IMR-90 (cell line): ENCODE measurements around the gene NTPCR. TPM values are rescaled to one million over a fixed set of nuclear protein-coding genes. Genes with fewer than 3 reads are reported as not detected.

Source experiments
- ATAC-seq: fragments of 200-7000 bp; cut with Tn5 transposase; 2 replicates; pipeline ENCODE4 v1.9.1; 2020; ENCODE audit warnings: low read depth, mild to moderate bottlenecking, moderate library complexity
- BruUV-seq: library from RNA; stranded (reverse); fragments of 400-500 nt; replicated peaks from 2 replicates; lab custom pipeline; 2021; lab: Mats Ljungman, UMichigan
- CTCF ChIA-PET: fragments of 300-600 bp; formaldehyde crosslinking; extraction: SDS; loops from one replicate; lab custom pipeline; 2021; ENCODE audit warnings: antibody characterized with exemption; lab: Yijun Ruan, JAX
- POLR2A ChIA-PET: fragments of 300-600 bp; sonication (Branson Sonifier 250); formaldehyde crosslinking; loops from one replicate; lab custom pipeline; 2022; ENCODE audit warnings: antibody characterized with exemption; ENCODE audit not compliant: unreplicated experiment; lab: Charles Lee
- DNase-seq: peaks from one replicate; pipeline ENCODE4 v3.0.0; 2013
- H2AFZ ChIP-seq: replicated peaks from 2 replicates; pipeline ENCODE3; 2013; ENCODE audit warnings: low read length, mild to moderate bottlenecking; ENCODE audit not compliant: poor library complexity
- H2AK5ac ChIP-seq: 2 replicates; pipeline ENCODE4 v1.6.1; 2013; ENCODE audit warnings: low read depth, low read length, inconsistent platforms
- H2AK9ac ChIP-seq: replicated peaks from 2 replicates; pipeline ENCODE3; 2013; ENCODE audit warnings: mild to moderate bottlenecking, low read depth, low read length, moderate library complexity; ENCODE audit not compliant: poor library complexity
- H2BK120ac ChIP-seq: 2 replicates; pipeline ENCODE4 v1.6.1; 2013; ENCODE audit warnings: low read depth, low read length, inconsistent platforms
- H2BK15ac ChIP-seq: 3 replicates; pipeline ENCODE4 v1.6.1; 2013; ENCODE audit warnings: low read depth, low read length, inconsistent platforms
- H2BK20ac ChIP-seq: 2 replicates; pipeline ENCODE4 v1.6.1; 2013; ENCODE audit warnings: low read depth, mild to moderate bottlenecking, inconsistent platforms, low read length, moderate library complexity
- H2BK5ac ChIP-seq: 2 replicates; pipeline ENCODE4 v1.6.1; 2013; ENCODE audit warnings: mild to moderate bottlenecking, low read depth, low read length, inconsistent platforms; ENCODE audit not compliant: poor library complexity, severe bottlenecking
- H3K14ac ChIP-seq: replicated peaks from 2 replicates; pipeline ENCODE4 v1.6.1; 2013; ENCODE audit warnings: low read depth, low read length, inconsistent platforms
- H3K18ac ChIP-seq: 2 replicates; pipeline ENCODE4 v1.6.1; 2013; ENCODE audit warnings: low read depth, low read length, control low read depth
- H3K23ac ChIP-seq: 2 replicates; pipeline ENCODE4 v1.6.1; 2013; ENCODE audit warnings: low read depth, low read length, inconsistent platforms
- H3K27ac ChIP-seq: 2 replicates; pipeline ENCODE4 v1.5.1; 2013; ENCODE audit warnings: mild to moderate bottlenecking, control low read depth, low read length; ENCODE audit not compliant: insufficient read depth
- H3K27me3 ChIP-seq: 2 replicates; pipeline ENCODE4 v1.6.1; 2013; ENCODE audit warnings: low read length; ENCODE audit not compliant: control insufficient read depth, insufficient read depth
- H3K36me3 ChIP-seq: 2 replicates; pipeline ENCODE4 v1.6.1; 2013; ENCODE audit warnings: low read length, mixed read lengths; ENCODE audit not compliant: control insufficient read depth, insufficient read depth
- H3K4ac ChIP-seq: 2 replicates; pipeline ENCODE4 v1.6.1; 2013; ENCODE audit warnings: low read depth, low read length, inconsistent platforms
- H3K4me1 ChIP-seq: 2 replicates; pipeline ENCODE4 v1.6.1; 2013; ENCODE audit warnings: low read length, mixed read lengths; ENCODE audit not compliant: control insufficient read depth, insufficient read depth
- H3K4me2 ChIP-seq: 2 replicates; pipeline ENCODE4 v1.6.1; 2013; ENCODE audit warnings: low read depth, mild to moderate bottlenecking, control low read depth, low read length, moderate library complexity
- H3K4me3 ChIP-seq: 2 replicates; pipeline ENCODE4 v1.5.1; 2013; ENCODE audit warnings: low read depth, mild to moderate bottlenecking, control low read depth, low read length, moderate library complexity; ENCODE audit not compliant: insufficient read depth
- H3K56ac ChIP-seq: 2 replicates; pipeline ENCODE4 v1.6.1; 2013; ENCODE audit warnings: low read length, inconsistent platforms; ENCODE audit not compliant: insufficient read depth; ENCODE audit errors: extremely low read depth
- H3K79me1 ChIP-seq, 2 experiments: 2 replicates each; pipeline ENCODE4 v1.6.1; 2013; ENCODE audit warnings: low read length in 2 of 2, inconsistent platforms in 1 of 2, low read depth in 1 of 2
- H3K9ac ChIP-seq: 2 replicates; pipeline ENCODE4 v1.6.1; 2013; ENCODE audit warnings: low read depth, low read length, control low read depth
- H3K9me1 ChIP-seq: 2 replicates; pipeline ENCODE4 v1.6.1; 2013; ENCODE audit warnings: low read length, inconsistent platforms; ENCODE audit not compliant: insufficient read depth
- H3K9me3 ChIP-seq: 2 replicates; pipeline ENCODE4 v1.6.1; 2013; ENCODE audit warnings: low read length; ENCODE audit not compliant: control insufficient read depth, insufficient read depth
- H4K20me1 ChIP-seq: 2 replicates; pipeline ENCODE4 v1.6.1; 2013; ENCODE audit warnings: low read length, inconsistent platforms; ENCODE audit not compliant: insufficient read depth
- H4K5ac ChIP-seq: 2 replicates; pipeline ENCODE4 v1.6.1; 2013; ENCODE audit warnings: mild to moderate bottlenecking, low read depth, low read length, control low read depth
- H4K8ac ChIP-seq, 2 experiments: 2 replicates each; pipeline ENCODE4 v1.6.1; 2013; ENCODE audit warnings: low read depth in 2 of 2, low read length in 2 of 2, control low read depth in 1 of 2, inconsistent platforms in 1 of 2
- H4K91ac ChIP-seq: 2 replicates; pipeline ENCODE4 v1.6.1; 2013; ENCODE audit warnings: low read depth, low read length, inconsistent platforms; ENCODE audit not compliant: insufficient read depth
- CEBPB ChIP-seq: IDR thresholded peaks from 2 replicates; pipeline ENCODE4 v1.6.1; 2012; ENCODE audit warnings: low read depth, low read length, improper control_type of control experiment
- CHD1 ChIP-seq: IDR thresholded peaks from 2 replicates; pipeline ENCODE4 v1.6.1; 2012; ENCODE audit warnings: low read depth, low read length, improper control_type of control experiment
- MAFK ChIP-seq: IDR thresholded peaks from 2 replicates; pipeline ENCODE4 v1.6.1; 2012; ENCODE audit warnings: low read depth, low read length, improper control_type of control experiment
- MAZ ChIP-seq: IDR thresholded peaks from 2 replicates; pipeline ENCODE4 v1.6.1; 2012; ENCODE audit warnings: low read depth, mild to moderate bottlenecking, low read length, improper control_type of control experiment, moderate library complexity, borderline replicate concordance
- MXI1 ChIP-seq: IDR thresholded peaks from 2 replicates; pipeline ENCODE4 v1.6.1; 2012; ENCODE audit warnings: low read depth, mild to moderate bottlenecking, low read length, moderate library complexity, borderline replicate concordance
- NFE2L2 ChIP-seq: fragments of 150-350 bp; IDR thresholded peaks from 2 replicates; pipeline ENCODE4 v1.6.1; 2016; ENCODE audit warnings: low read depth, mild to moderate bottlenecking, low read length
- POLR2A ChIP-seq: IDR thresholded peaks from 2 replicates; pipeline ENCODE4 v1.6.1; 2012; ENCODE audit warnings: mild to moderate bottlenecking, low read depth, low read length
- RAD21 ChIP-seq: IDR thresholded peaks from 2 replicates; pipeline ENCODE4 v1.6.1; 2012; ENCODE audit warnings: low read length, improper control_type of control experiment
- SMC3 ChIP-seq: fragments of 150-350 bp; IDR thresholded peaks from 2 replicates; pipeline ENCODE4 v1.6.1; 2016; ENCODE audit warnings: low read depth, mild to moderate bottlenecking, antibody characterized with exemption, low read length, moderate library complexity
- WGBS, 2 experiments: methylation state at CpG; one replicate each; pipeline versions ENCODE4 v1.1.5 to v1.1.7; 2013; ENCODE audit warnings: missing lambda C conversion rate in 2 of 2; ENCODE audit not compliant: insufficient read length in 1 of 2; ENCODE audit errors: extremely low coverage in 2 of 2; 5-methylcytosine and 5-hydroxymethylcytosine counted together
- dilution Hi-C: fragments of 300-500 bp; cut with HindIII; formaldehyde crosslinking; loops from one replicate; pipeline ENCODE4 v1.14.3; 2018; ENCODE audit warnings: low sequenced_read_pairs; ENCODE audit not compliant: unreplicated experiment
- in situ Hi-C: fragments of 300-500 bp; cut with MboI; formaldehyde crosslinking; loops from 3 replicates; pipeline ENCODE4 v1.14.3; 2019; ENCODE audit warnings: low sequenced_read_pairs, inconsistent platforms, mixed read lengths
- intact Hi-C: fragments of 100-400 bp; cut with micrococcal nuclease; formaldehyde crosslinking; loops from 2 replicates; pipeline ENCODE4 v1.10.0; 2022
- polyA plus RNA-seq, 3 experiments: library from polyadenylated mRNA; depleted of rRNA; stranded (reverse); fragments of >200 nt; gene quantifications; 2 replicates each; pipeline ENCODE4 v1.2.3, GENCODE V29; 2012; ENCODE audit warnings: low replicate concordance in 1 of 3
- total RNA-seq: library from RNA; depleted of rRNA; stranded (reverse); fragments of >200 nt; gene quantifications from 2 replicates; pipeline ENCODE4 v1.2.3, GENCODE V29; 2012
- TF ChIP-seq, protein P1 (sequence below): conservative IDR thresholded peaks from 2 replicates; pipeline ENCODE4 v1.5.1; 2012; ENCODE audit warnings: mild to moderate bottlenecking, low read depth, low read length, improper control_type of control experiment
- TF ChIP-seq, protein P2 (sequence below): fragments of 150-350 bp; IDR thresholded peaks from 2 replicates; pipeline ENCODE4 v1.6.1; 2017; ENCODE audit warnings: mild to moderate bottlenecking, antibody characterized with exemption, low read length, low read depth

Gene NTPCR
- total and polyA plus RNA-seq, 2 of the 4 experiments (the other 2 are of a cell fraction) = 13.3 to 16.5 TPM

DNA sequence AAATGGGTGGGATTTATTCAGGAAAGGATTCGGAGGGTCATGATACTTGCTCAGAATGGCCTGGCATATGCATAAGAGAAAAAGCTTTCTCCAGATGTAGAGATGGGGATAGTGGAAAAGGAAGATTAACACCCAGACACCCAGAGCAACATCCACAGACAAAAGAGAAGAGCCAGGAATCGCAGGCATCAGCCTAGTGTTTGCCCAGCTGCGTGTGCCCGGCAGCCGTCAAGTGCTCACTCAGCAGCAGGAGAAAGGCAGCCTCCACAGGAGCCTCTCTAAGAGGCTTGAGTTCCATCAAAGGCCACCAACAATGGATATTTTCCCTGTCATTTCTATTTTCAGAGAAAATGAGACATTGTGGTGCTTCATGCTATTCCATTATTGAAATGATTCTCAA lies 54.7 kb downstream of the NTPCR start:
- Histone ChIP-seq H3K9me1 (peaks cover 7% of the 10 kb centered on the region), H3K27me3 (no peaks in the 10 kb centered on the region), H4K8ac (no peak overlapping the region), H3K23ac (no peak overlapping the region), H2BK5ac (no peak overlapping the region), H4K20me1 (no peaks in the 10 kb centered on the region), H3K18ac (no peak overlapping the region; the same call in 1 of the 2 replicates), H2AK5ac (peak overlapping the region; percentile 64; the same call in 1 of the 2 replicates), H3K9me3 (no peaks in the 10 kb centered on the region), H2AK9ac (no peak overlapping the region), H3K79me1 (no peaks in the 10 kb centered on the region), H3K36me3 (peaks cover 3% of the 10 kb centered on the region), H2BK15ac (no peak overlapping the region), H4K5ac (no peak overlapping the region), H3K4me2 (no peak overlapping the region), H4K91ac (peak overlapping the region; percentile 10; the same call in 1 of the 2 replicates), H3K4me1 (peaks cover 8% of the 10 kb centered on the region; the same call in 1 of the 2 replicates), H3K27ac (no peak overlapping the region), H3K4ac (no peak overlapping the region), H2BK120ac (peak overlapping the region; percentile 30; the same call in 1 of the 2 replicates), H3K56ac (no peak overlapping the region), H2BK20ac (peak overlapping the region; percentile 21; the same call in 1 of the 2 replicates), H3K14ac (no peak overlapping the region), H2AFZ (no peak overlapping the region), H3K9ac (no peak overlapping the region), H3K4me3 (no peak overlapping the region)
- no peak for ATAC-seq
- in situ Hi-C loops = no loop called here
- TF ChIP-seq NFE2L2 = no peak
- TF ChIP-seq SMC3 = no peak
- no peak for TF ChIP-seq CHD1
- TF ChIP-seq, protein P1, sequence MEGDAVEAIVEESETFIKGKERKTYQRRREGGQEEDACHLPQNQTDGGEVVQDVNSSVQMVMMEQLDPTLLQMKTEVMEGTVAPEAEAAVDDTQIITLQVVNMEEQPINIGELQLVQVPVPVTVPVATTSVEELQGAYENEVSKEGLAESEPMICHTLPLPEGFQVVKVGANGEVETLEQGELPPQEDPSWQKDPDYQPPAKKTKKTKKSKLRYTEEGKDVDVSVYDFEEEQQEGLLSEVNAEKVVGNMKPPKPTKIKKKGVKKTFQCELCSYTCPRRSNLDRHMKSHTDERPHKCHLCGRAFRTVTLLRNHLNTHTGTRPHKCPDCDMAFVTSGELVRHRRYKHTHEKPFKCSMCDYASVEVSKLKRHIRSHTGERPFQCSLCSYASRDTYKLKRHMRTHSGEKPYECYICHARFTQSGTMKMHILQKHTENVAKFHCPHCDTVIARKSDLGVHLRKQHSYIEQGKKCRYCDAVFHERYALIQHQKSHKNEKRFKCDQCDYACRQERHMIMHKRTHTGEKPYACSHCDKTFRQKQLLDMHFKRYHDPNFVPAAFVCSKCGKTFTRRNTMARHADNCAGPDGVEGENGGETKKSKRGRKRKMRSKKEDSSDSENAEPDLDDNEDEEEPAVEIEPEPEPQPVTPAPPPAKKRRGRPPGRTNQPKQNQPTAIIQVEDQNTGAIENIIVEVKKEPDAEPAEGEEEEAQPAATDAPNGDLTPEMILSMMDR = no peak
- TF ChIP-seq, protein P2, sequence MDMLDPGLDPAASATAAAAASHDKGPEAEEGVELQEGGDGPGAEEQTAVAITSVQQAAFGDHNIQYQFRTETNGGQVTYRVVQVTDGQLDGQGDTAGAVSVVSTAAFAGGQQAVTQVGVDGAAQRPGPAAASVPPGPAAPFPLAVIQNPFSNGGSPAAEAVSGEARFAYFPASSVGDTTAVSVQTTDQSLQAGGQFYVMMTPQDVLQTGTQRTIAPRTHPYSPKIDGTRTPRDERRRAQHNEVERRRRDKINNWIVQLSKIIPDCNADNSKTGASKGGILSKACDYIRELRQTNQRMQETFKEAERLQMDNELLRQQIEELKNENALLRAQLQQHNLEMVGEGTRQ = no peak
- TF ChIP-seq MAZ = no peak
- TF ChIP-seq MAFK = no peak
- TF ChIP-seq CEBPB = no peak
- no peak for TF ChIP-seq POLR2A
- no peak for TF ChIP-seq MXI1
- no peak for TF ChIP-seq RAD21
- ChIA-PET POLR2A (no interaction called here), CTCF (interaction anchor here (1.6 kb wide), 1 partner anchor 9 kb away, joined by 3 read pairs; no protein-coding TSS in a partner anchor)
- intact Hi-C loops = no loop called here
- dilution Hi-C loops = no loop called here
- WGBS, 2 experiments = 100% methylated on average over 3 of the region's 5 CpGs; no CpG with 5 or more reads in 1 of the 2 experiments
- BruUV-seq = no TSS peak
- no peak for DNase-seq
